GM12873 (cell line): ENCODE measurements around the gene HOXC4.

Source experiments
- TF ChIP-seq, protein P1 (sequence below): IDR thresholded peaks from 2 replicates; pipeline ENCODE4 v1.5.1; 2012; ENCODE audit warnings: low read depth, mild to moderate bottlenecking, moderate library complexity, low read length, control low read depth; ENCODE audit not compliant: insufficient read depth; ENCODE audit errors: missing control alignments

The HOXC4 gene

GRCh38 chr12:54053751-54054741 is at the start of gene HOXC4:
Gene HOXC4 (plus strand): TSS chr12:54053835. CDS start chr12:54053923, 88 bp downstream.
- TF ChIP-seq, protein P1, sequence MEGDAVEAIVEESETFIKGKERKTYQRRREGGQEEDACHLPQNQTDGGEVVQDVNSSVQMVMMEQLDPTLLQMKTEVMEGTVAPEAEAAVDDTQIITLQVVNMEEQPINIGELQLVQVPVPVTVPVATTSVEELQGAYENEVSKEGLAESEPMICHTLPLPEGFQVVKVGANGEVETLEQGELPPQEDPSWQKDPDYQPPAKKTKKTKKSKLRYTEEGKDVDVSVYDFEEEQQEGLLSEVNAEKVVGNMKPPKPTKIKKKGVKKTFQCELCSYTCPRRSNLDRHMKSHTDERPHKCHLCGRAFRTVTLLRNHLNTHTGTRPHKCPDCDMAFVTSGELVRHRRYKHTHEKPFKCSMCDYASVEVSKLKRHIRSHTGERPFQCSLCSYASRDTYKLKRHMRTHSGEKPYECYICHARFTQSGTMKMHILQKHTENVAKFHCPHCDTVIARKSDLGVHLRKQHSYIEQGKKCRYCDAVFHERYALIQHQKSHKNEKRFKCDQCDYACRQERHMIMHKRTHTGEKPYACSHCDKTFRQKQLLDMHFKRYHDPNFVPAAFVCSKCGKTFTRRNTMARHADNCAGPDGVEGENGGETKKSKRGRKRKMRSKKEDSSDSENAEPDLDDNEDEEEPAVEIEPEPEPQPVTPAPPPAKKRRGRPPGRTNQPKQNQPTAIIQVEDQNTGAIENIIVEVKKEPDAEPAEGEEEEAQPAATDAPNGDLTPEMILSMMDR, result no peak

GRCh38 chr12:54004063-54004840 is 49.4 kb upstream of the HOXC4 start:
- TF ChIP-seq, protein P1, result peak; percentile 30

DNA sequence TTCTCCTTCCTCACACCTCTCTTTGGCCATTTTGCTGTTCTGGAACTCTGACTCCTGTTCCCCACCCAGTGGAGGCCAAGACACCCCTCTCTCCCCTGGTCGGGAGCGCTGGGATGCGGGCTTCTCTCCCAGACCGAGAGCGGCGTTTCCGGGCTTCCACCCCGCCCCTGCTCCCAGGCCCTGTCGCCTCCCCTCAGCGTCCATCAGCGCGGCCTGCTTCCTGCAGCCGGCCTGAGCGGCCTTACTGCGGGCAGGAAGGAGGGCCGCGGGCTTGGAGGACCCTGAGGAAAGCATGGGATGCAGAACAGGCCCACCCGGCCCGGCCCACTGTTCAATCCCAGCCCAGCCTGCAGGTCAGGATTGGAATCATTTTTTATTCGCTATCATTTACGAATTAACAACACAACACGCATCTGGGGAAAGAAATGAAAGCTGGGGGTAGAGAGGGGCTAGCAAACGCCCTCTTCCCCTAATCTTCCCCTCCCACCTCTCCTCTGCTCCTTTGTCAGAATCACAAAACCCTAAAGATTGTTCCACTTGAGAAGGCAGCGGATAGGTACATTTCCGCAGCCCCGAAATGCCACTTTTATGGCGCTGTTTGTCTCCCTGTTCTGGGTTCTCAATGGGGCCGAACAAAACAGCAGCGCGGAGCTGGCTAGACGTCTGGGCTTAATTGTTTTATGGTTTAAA is 48.6 kb upstream of the HOXC4 start:
- TF ChIP-seq, protein P1, result no peak

DNA sequence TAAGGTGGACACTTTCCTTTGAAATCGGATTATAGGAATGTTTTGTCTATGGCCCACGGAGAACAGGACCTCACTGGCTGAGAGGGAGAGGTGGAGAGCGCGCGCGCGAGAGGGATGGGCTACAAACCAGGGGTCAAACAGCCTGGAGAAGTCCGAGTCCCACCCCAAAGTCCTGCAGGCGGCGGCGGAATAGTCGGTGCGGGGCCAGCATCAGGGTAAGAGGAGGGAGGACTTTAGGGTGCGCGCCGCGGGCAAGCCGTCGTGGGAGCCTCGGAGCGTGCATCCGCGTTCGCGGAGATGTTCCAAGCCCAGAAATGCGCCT is 48.1 kb upstream of the HOXC4 start:
- TF ChIP-seq, protein P1, result no peak

- TF ChIP-seq, protein P1, result peak; percentile 84
Observed at GRCh38 chr12:54005853-54006558, 47.6 kb upstream of the HOXC4 start.

DNA sequence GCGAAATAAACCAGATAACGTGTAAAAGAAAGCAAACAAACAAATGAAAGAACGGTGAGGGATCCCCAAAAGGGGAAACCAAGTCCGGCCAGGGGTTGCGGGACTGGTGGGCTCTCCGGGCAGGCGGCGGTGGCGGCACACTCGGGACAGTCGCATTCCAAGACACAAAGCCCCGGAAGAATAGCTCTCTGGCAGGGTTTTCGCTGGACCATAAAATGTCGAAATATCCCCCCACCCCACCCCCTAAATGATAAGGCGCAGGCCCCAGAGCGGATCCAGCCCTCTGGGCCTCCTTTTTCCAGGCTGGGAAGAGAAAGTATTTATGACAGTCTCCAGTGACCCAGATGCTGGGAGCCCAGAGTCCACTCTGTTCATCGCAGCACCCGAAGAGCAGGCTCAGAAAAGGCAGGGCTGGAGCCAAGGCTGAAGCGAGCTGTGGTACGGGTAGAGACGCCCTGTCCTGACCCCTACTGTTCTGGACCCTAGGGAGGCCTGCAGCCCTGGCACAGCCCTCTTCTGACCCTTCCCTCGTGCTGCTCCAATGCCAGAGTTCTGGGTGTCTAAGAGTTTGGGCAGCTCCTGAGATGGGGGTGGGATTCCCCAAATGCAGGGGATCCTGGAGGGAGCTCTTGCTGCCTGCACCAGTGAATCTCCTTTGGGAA is 46.9 kb upstream of the HOXC4 start:
- TF ChIP-seq, protein P1, result no peak
